Pulmonary artery endothelial cell (primary cell): ENCODE data around the gene PATJ. TPM values are rescaled to one million over a fixed set of nuclear protein-coding genes. Genes with fewer than 3 reads are reported as not detected.
"Not testable (repeated sequence)": the region's sequence is repeated elsewhere in the genome, so short reads cannot be mapped to it uniquely, and the experiment has no call there.

Experiments
- DNase-seq: peaks from one replicate; pipeline ENCODE4 v3.0.0-alpha.2; 2011; ENCODE audit warnings: low read depth, low spot score
- total RNA-seq: library from RNA; depleted of rRNA; stranded (reverse); fragments of >200 nt; gene quantifications from 2 replicates; pipeline ENCODE4 v1.2.3, GENCODE V29; 2014

The PATJ gene
- total RNA-seq, 1 donor from 2014 or later: 4.0 TPM

- no peak for DNase-seq
These were observed 351.0 kb downstream of the PATJ start for GRCh38 chr1:62093261-62093660.

GRCh38 chr1:62097464-62097863 is 355.2 kb downstream of the PATJ start:
- no peak for DNase-seq

GRCh38 chr1:62100442-62100841 is 358.2 kb downstream of the PATJ start:
- DNase-seq: no peak

- DNase-seq: no peak
These were observed 361.6 kb downstream of the PATJ start for GRCh38 chr1:62103846-62104245.

- no peak for DNase-seq
These were observed 365.6 kb downstream of the PATJ start for GRCh38 chr1:62107923-62108322.

GRCh38 chr1:62109124-62109523 is 366.8 kb downstream of the PATJ start:
- no peak for DNase-seq

- no peak for DNase-seq
These were observed 368.0 kb downstream of the PATJ start for GRCh38 chr1:62110198-62110817.

- DNase-seq: no peak
These were observed 368.8 kb downstream of the PATJ start for GRCh38 chr1:62111084-62111483.

GRCh38 chr1:62113507-62113906 is 371.2 kb downstream of the PATJ start:
- no peak for DNase-seq

GRCh38 chr1:62117018-62117750 is 374.9 kb downstream of the PATJ start:
- no peak for DNase-seq

GRCh38 chr1:62126579-62127290 is 384.5 kb downstream of the PATJ start:
- DNase-seq: no peak

- no peak for DNase-seq
These were observed 386.5 kb downstream of the PATJ start for GRCh38 chr1:62128745-62129144.

- DNase-seq: no peak
These were observed 388.9 kb downstream of the PATJ start for GRCh38 chr1:62131093-62131725.

- no peak for DNase-seq
These were observed 395.7 kb downstream of the PATJ start for GRCh38 chr1:62138029-62138428.

- no peak for DNase-seq
These were observed 397.1 kb downstream of the PATJ start for GRCh38 chr1:62139410-62139809.

GRCh38 chr1:62140666-62141065 is 398.4 kb downstream of the PATJ start:
- no peak for DNase-seq

GRCh38 chr1:62142496-62142895 is 400.2 kb downstream of the PATJ start:
- no peak for DNase-seq

- no peak for DNase-seq
These were observed 402.1 kb downstream of the PATJ start for GRCh38 chr1:62144238-62144831.

GRCh38 chr1:62159940-62160348 is 417.7 kb downstream of the PATJ start:
- DNase-seq: no peak

GRCh38 chr1:62161711-62162110 is 419.4 kb downstream of the PATJ start:
- DNase-seq: no peak

- not testable (repeated sequence) for DNase-seq
These were observed 428.1 kb downstream of the PATJ start for GRCh38 chr1:62170380-62170779.
